Coronary artery (tissue), 2 donors: ENCODE data around the gene ERC2.

Experiments
- DNase-seq: peaks from one replicate; pipeline ENCODE4 v3.0.0-alpha.2; 2017; ENCODE audit warnings: low spot score
- H3K27ac ChIP-seq, 2 donors: fragments of 200-600 bp; sonication (generic); one replicate each; pipeline ENCODE4 v1.5.1; 2016 to 2019
- H3K4me3 ChIP-seq: fragments of 200-600 bp; sonication (generic); 2 replicates; pipeline ENCODE4 v1.5.1; 2016; ENCODE audit warnings: mild to moderate bottlenecking, moderate library complexity
- TF ChIP-seq, protein P1 (sequence below): fragments of 200-600 bp; sonication (generic); IDR thresholded peaks from one replicate; pipeline ENCODE4 v1.5.1; 2019; ENCODE audit warnings: antibody characterized with exemption

Gene ERC2

DNA sequence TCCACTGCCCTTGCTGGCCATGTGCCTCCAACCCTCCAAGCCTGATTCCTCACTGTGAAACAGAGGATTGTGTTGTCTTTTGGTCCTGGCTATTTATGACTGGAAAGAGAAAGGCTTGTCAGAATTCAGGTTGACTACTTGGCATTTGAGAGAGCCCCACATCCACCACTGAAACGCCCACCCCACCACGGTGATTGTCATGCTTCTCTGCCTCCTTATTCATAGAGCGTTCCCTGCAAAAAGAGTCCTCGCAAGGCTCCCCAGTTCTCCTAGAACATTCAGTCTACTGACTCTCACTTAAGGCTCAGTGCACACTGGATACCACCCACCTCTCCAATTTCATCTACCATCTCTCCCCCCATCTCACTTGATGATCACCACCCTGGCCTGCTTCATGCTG lies 818.3 kb downstream of the ERC2 start:
- no peak for DNase-seq
- TF ChIP-seq, protein P1, sequence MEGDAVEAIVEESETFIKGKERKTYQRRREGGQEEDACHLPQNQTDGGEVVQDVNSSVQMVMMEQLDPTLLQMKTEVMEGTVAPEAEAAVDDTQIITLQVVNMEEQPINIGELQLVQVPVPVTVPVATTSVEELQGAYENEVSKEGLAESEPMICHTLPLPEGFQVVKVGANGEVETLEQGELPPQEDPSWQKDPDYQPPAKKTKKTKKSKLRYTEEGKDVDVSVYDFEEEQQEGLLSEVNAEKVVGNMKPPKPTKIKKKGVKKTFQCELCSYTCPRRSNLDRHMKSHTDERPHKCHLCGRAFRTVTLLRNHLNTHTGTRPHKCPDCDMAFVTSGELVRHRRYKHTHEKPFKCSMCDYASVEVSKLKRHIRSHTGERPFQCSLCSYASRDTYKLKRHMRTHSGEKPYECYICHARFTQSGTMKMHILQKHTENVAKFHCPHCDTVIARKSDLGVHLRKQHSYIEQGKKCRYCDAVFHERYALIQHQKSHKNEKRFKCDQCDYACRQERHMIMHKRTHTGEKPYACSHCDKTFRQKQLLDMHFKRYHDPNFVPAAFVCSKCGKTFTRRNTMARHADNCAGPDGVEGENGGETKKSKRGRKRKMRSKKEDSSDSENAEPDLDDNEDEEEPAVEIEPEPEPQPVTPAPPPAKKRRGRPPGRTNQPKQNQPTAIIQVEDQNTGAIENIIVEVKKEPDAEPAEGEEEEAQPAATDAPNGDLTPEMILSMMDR: no peak
- no peak overlapping the region for H3K4me3 ChIP-seq
- H3K27ac ChIP-seq: no peak overlapping the region

DNA sequence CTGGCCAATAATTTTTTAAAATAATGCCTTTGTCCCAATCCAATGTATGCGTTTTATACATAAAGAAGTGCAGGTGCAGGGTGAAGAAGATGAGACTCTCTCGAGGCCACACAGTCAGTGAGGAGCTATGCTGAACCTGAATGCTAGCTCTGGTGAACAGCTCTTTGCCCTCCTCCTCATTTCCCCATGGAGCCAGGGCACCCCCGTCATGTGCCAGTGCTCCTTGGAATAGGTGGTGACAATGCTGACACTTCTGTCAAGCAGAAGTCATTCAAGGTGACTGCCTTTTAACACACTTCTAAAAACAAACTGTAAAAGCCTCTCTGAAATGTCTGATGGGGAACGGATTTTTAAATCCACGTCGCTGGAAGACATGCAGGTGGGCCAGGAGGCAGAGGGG lies 818.7 kb downstream of the ERC2 start:
- no peak for DNase-seq
- Histone ChIP-seq H3K27ac (no peak overlapping the region), H3K4me3 (no peak overlapping the region)
- TF ChIP-seq, protein P1: no peak

DNA sequence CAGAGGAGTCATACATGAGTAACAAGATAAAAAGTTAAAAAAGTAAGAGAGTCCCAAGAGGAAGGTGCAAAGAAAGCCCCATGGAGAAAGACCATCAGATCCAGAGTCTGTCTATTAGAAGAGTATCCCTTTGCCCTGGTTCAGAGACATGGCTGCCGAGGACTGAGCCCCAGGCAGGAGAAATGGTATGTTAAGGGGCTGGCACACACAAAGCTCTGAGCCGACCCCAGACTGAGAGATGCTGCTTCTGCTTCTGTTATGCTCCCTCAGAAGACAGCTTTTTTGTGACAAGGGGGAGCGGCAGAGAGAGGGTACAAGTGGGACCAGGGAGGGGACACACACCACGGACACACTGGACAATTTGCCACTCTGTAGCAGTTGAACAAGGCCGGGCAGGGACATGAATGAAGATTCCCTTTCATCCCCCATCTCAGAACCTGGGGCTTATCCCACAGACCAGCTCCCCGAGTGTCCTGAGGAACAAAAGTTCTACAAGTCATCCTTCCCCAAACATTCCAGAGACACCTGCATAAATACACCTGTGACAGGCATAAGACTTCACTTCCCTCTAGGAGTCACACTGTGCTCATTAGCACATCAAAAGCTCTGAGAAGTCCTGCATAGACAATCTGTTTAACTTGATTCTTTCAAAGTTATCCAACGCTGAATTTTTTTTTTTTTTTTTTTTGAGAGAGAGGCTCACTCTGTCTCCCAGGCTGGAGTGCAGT lies 819.5 kb downstream of the ERC2 start:
- TF ChIP-seq, protein P1: no peak
- H3K4me3 ChIP-seq: no peak overlapping the region
- DNase-seq: no peak
- no peak overlapping the region for H3K27ac ChIP-seq

DNA sequence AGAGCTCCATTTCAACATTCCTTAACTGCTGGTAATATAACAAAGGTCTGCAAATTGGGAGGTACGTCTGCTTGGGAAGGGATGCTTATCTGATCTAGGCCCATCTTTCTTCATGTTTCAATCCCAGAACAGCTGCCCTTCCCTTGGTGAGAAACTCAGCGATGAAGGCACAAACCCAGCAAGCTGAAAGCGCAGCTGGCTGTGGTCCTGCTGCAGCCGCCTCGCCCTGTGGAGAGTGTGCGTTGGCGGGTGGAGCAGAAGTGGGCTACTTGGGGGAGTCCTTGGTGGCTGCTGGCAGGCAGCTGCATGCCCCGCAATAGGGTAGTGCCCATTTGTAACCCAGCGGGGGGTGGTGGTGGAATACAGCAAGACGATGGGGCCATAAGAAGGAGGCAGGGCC lies 820.6 kb downstream of the ERC2 start:
- H3K4me3 ChIP-seq: no peak overlapping the region
- TF ChIP-seq, protein P1: no peak
- no peak for DNase-seq
- H3K27ac ChIP-seq: no peak overlapping the region

DNA sequence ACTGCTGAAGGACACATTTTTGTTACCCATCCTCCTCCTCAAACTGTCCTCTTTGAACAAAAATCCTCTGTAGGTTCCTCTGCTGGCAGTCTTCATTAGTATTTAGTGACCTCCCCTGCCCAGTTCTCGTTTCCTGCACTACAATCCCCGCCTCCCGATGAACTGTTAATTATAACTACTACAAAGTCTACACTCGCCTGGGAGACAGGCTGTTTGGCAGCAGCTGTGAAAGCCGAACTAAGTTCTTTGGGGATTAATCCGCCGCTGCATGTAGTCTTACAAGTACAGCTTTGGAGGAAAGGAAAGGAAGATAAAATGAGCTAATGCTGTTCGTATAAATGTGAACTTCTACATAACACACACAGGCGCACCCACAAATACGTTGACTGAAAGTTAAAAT lies 821.2 kb downstream of the ERC2 start:
- no peak for DNase-seq
- TF ChIP-seq, protein P1: no peak
- H3K27ac ChIP-seq: no peak overlapping the region
- no peak overlapping the region for H3K4me3 ChIP-seq

DNA sequence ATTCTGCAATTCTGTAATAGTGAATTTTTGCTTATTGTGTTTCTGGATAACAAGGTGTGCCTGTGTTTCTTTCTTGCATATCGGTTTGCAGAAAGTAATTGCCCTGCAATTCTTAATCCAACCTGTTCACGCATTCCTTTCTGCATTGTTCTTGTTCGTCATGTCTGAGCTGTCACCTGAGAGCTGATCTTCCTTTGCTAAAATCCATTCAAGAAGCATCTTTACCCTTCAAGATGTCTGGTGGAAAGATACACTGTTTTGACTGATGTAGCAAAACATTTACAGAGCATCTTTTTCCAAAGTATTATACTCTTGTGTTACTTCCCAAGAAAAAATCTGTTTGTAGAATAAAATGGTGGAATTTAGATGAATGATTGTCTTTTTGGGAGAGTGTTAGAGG lies 822.1 kb downstream of the ERC2 start:
- TF ChIP-seq, protein P1: no peak
- no peak for DNase-seq
- no peak overlapping the region for H3K4me3 ChIP-seq
- H3K27ac ChIP-seq: no peak overlapping the region

DNA sequence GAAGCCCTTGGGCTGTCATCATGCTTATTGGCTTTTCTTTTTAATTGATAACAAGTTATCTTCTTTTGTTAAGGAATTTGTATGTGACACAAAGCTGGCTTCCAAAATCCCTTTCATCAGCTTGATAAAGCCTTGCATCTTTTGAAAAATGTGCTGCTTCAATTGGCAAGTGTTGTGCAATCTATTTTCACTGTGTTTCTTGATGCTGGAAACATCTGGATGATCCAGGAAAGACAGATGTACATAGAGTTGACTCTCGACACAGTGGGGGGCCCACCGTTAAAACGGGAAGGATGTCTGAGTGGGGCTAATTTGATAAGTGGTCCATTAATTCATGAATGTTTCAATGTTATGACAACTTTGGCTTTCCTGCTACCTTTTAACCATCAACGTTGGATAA lies 822.8 kb downstream of the ERC2 start:
- DNase-seq: no peak
- Histone ChIP-seq H3K4me3 (no peak overlapping the region), H3K27ac (no peak overlapping the region)
- TF ChIP-seq, protein P1: no peak
